Right lobe of liver (tissue), 6 donors: ENCODE results near the gene IGSF6. TPM values are rescaled to one million over a fixed set of nuclear protein-coding genes. Genes with fewer than 3 reads are reported as not detected.

Source experiments
- ATAC-seq, 4 donors: fragments of 200-7000 bp; cut with Tn5 transposase; one replicate each; pipeline ENCODE4 v1.9.1; 2020; ENCODE audit warnings: mild to moderate bottlenecking in 4 of 4, moderate library complexity in 4 of 4
- DNase-seq, 3 donors: peaks; one replicate each; pipeline ENCODE4 v3.0.0-alpha.2; 2020
- H3K27ac ChIP-seq, 3 donors: fragments of 200-600 bp; one replicate each; pipeline ENCODE4 v1.8.0; 2022
- H3K27me3 ChIP-seq, 2 donors: fragments of 200-600 bp; one replicate each; pipeline ENCODE4 v1.8.0; 2022
- H3K36me3 ChIP-seq, 4 donors: fragments of 200-600 bp; sonication (generic) in 1 of 4; one replicate each; pipeline versions ENCODE4 v1.5.1 to v1.8.0; 2017 to 2022; ENCODE audit warnings: control low read depth in 1 of 4
- H3K4me1 ChIP-seq, 4 donors: fragments of 200-600 bp; sonication (generic) in 1 of 4; one replicate each; pipeline versions ENCODE4 v1.5.1 to v1.8.0; 2017 to 2022; ENCODE audit warnings: control low read depth in 1 of 4
- H3K4me3 ChIP-seq, 3 donors: fragments of 200-600 bp; one replicate each; pipeline ENCODE4 v1.8.0; 2022
- H3K9me3 ChIP-seq, 4 donors: fragments of 200-600 bp; sonication (generic) in 1 of 4; one replicate each; pipeline versions ENCODE4 v1.5.1 to v1.8.0; 2017 to 2022; ENCODE audit warnings: control low read depth in 1 of 4
- CTCF ChIP-seq, 4 donors: fragments of 200-600 bp in 3 of 4; fragments of 450-650 bp in 1 of 4; IDR thresholded peaks; one replicate each; pipeline versions ENCODE4 v1.5.1 to v1.8.0; 2016 to 2022; ENCODE audit warnings: antibody characterized with exemption in 4 of 4, mild to moderate bottlenecking in 2 of 4
- POLR2A ChIP-seq: fragments of 450-650 bp; IDR thresholded peaks from one replicate; pipeline ENCODE4 v1.6.1; 2017; ENCODE audit warnings: antibody characterized with exemption, mild to moderate bottlenecking
- WGBS: methylation state at CpG from one replicate; pipeline ENCODE4 v1.1.6; 2018; ENCODE audit warnings: low coverage, low lambda C conversion rate; ENCODE audit not compliant: insufficient coverage; ENCODE audit errors: missing lambda C conversion rate; 5-methylcytosine and 5-hydroxymethylcytosine counted together
- intact Hi-C, 2 donors: fragments of 100-400 bp; cut with DNase I; formaldehyde crosslinking; loops; one replicate each; pipeline versions ENCODE4 v1.11.2 to v1.14.1; 2022
- small RNA-seq, 2 experiments: library from RNA; depleted of rRNA; stranded (forward); fragments of <200 nt; gene quantifications; one replicate each; pipeline ENCODE3, GENCODE V24; 2016
- total RNA-seq, 6 experiments: library from RNA; depleted of rRNA in 2 of 6; stranded (reverse); fragments of >200 nt in 2 of 6; fragmentation: NEBNext Ultra II Directional in 3 of 6; extraction: Animal tissue kit (Norgen Biotek cat#: 25700) in 3 of 6; gene quantifications; one replicate each; pipeline versions ENCODE4 v1.1.0 to v1.2.4, GENCODE V29; 2016 to 2023
- donor health status: DM: no; HTN: yes; CAD: no.
- donor health status: DM: no; HTN: no; CAD: no.
- donor health status: DM: no; HTN: no; CAD: no.
- donor health status: DM: no; HTN: yes; CAD: no.
- donor health status: DM: no; HTN: yes; CAD: no.

Gene IGSF6
- total RNA-seq, 6 experiments from 2014 or later, result 1.9 to 20.5 (median 3.4) TPM

GRCh38 chr16:21592191-21592590 is 60.2 kb downstream of the IGSF6 start:
- Histone ChIP-seq H3K27ac (no peak overlapping the region), H3K36me3 (no peaks in the 10 kb centered on the region), H3K27me3 (no peaks in the 10 kb centered on the region), H3K4me3 (no peak overlapping the region), H3K4me1 (no peaks in the 10 kb centered on the region), H3K9me3 (no peaks in the 10 kb centered on the region)
- no peak for TF ChIP-seq CTCF (IDR thresholded peaks at IDR 0.05)
- no peak for TF ChIP-seq POLR2A
- DNase-seq (no peak), ATAC-seq (no peak)
- intact Hi-C loops, result no loop called here
- WGBS, result 82% methylated on average over 5 of the region's 9 CpGs

GRCh38 chr16:21590796-21591195 is 61.6 kb downstream of the IGSF6 start:
- Histone ChIP-seq H3K27ac (no peak overlapping the region), H3K36me3 (no peaks in the 10 kb centered on the region), H3K27me3 (no peaks in the 10 kb centered on the region), H3K9me3 (no peaks in the 10 kb centered on the region), H3K4me1 (no peaks in the 10 kb centered on the region), H3K4me3 (no peak overlapping the region)
- TF ChIP-seq POLR2A, result no peak
- no peak for TF ChIP-seq CTCF (IDR thresholded peaks at IDR 0.05)
- WGBS, result 43% methylated on average over 2 of the region's 2 CpGs
- no peak for DNase-seq
- ATAC-seq, result no peak
- intact Hi-C loops, result no loop called here

- WGBS, result 50% methylated on average over 2 of the region's 2 CpGs
- no peaks in the 10 kb centered on the region for H3K4me1 ChIP-seq
- DNase-seq (no peak), ATAC-seq (peak in 1 of 4 donors; percentile 24)
- H3K27me3 ChIP-seq, result no peaks in the 10 kb centered on the region
- intact Hi-C loops, result no loop called here
- no peak overlapping the region for H3K4me3 ChIP-seq
- H3K36me3 ChIP-seq, result no peaks in the 10 kb centered on the region
- no peak overlapping the region for H3K27ac ChIP-seq
- no peaks in the 10 kb centered on the region for H3K9me3 ChIP-seq
- no peak for TF ChIP-seq CTCF (IDR thresholded peaks at IDR 0.05)
- TF ChIP-seq POLR2A, result no peak
Measured at GRCh38 chr16:21590287-21590686, 62.1 kb downstream of the IGSF6 start.

GRCh38 chr16:21589551-21589950 is 62.9 kb downstream of the IGSF6 start:
- Histone ChIP-seq H3K27ac (no peak overlapping the region), H3K36me3 (no peaks in the 10 kb centered on the region), H3K27me3 (no peaks in the 10 kb centered on the region), H3K4me3 (no peak overlapping the region), H3K9me3 (no peaks in the 10 kb centered on the region), H3K4me1 (no peaks in the 10 kb centered on the region)
- intact Hi-C loops, result loop anchor here (5.0 to 10.0 kb wide), 3 partner anchors 45 to 125 kb away; no protein-coding TSS in a partner anchor
- DNase-seq (no peak), ATAC-seq (no peak)
- TF ChIP-seq POLR2A, result no peak
- TF ChIP-seq CTCF (IDR thresholded peaks at IDR 0.05), result no peak
- WGBS, result 70% methylated on average over 2 of the region's 4 CpGs

Small RNAs within 50 kb of the gene (small RNA-seq; reads per million reads assigned to genes)
- gene RNU6-1005P (0 reads per million in 2 experiments), gene RNU6-196P (0 reads per million in 2 experiments)

Other genes starting within 250 kb of the IGSF6 start
- gene METTL9, start 53.0 kb downstream of the IGSF6 start, total RNA-seq, result 10 to 100 TPM in 5 of 6 experiments, 1 to 10 TPM in 1; 9.6 to 29.3 (median 15.5) TPM
- under 1 TPM in 4 of 6 experiments, not detected in 2; 0.12 to 0.25 (median 0.17) TPM for gene OTOA, start 11.4 kb upstream of the IGSF6 start, total RNA-seq
- 10 to 100 TPM; 13.4 to 79.3 (median 42.6) TPM for gene NPIPB4, start 205.1 kb upstream of the IGSF6 start, total RNA-seq